ENCODE data around the gene LRRC53. TPM values are rescaled to one million over a fixed set of nuclear protein-coding genes. Genes with fewer than 3 reads are reported as not detected.

LRRC53 gene
- total RNA-seq, 2 experiments from 2014 or later = not detected

- peaks cover 2% of the 10 kb centered on the region for H3K27me3 Mint-ChIP-seq
- DNase-seq = no peak
- no peaks in the 10 kb centered on the region for H3K4me1 Mint-ChIP-seq
- CTCF ChIA-PET = no interaction called here
- no peaks in the 10 kb centered on the region for H3K9me3 Mint-ChIP-seq (ENCODE audit: low read depth)
- H3K27ac Mint-ChIP-seq = no peak overlapping the region
- no peaks in the 10 kb centered on the region for H3K36me3 Mint-ChIP-seq
- no peak for ATAC-seq
- no peak overlapping the region for H3K4me3 Mint-ChIP-seq
These were observed 4.0 kb downstream of the LRRC53 start for GRCh38 chr1:74508449-74508848.

GRCh38 chr1:74505928-74506710 is 6.3 kb downstream of the LRRC53 start:
- Mint-ChIP-seq H3K27me3 (no peaks in the 10 kb centered on the region), H3K9me3 (ENCODE audit: low read depth) (no peaks in the 10 kb centered on the region), H3K4me1 (no peaks in the 10 kb centered on the region), H3K4me3 (no peak overlapping the region), H3K36me3 (no peaks in the 10 kb centered on the region), H3K27ac (no peak overlapping the region)
- no peak for DNase-seq
- CTCF ChIA-PET = no interaction called here
- ATAC-seq = no peak

GRCh38 chr1:74504933-74505512 is 7.4 kb downstream of the LRRC53 start:
- Mint-ChIP-seq H3K4me3 (no peak overlapping the region), H3K9me3 (ENCODE audit: low read depth) (no peaks in the 10 kb centered on the region), H3K27me3 (no peaks in the 10 kb centered on the region), H3K4me1 (no peaks in the 10 kb centered on the region), H3K27ac (no peak overlapping the region), H3K36me3 (no peaks in the 10 kb centered on the region)
- no peak for DNase-seq
- CTCF ChIA-PET = no interaction called here
- no peak for ATAC-seq

GRCh38 chr1:74504125-74504932 is 8.1 kb downstream of the LRRC53 start:
- ATAC-seq = peak; percentile 73
- CTCF ChIA-PET = interaction anchor here (0.6 to 1.1 kb wide), 4 partner anchors 17 to 248 kb away, joined by 3 to 7 read pairs (median 3); no protein-coding TSS in a partner anchor
- Mint-ChIP-seq H3K4me3 (no peak overlapping the region), H3K36me3 (no peaks in the 10 kb centered on the region), H3K9me3 (ENCODE audit: low read depth) (no peaks in the 10 kb centered on the region), H3K27me3 (no peaks in the 10 kb centered on the region), H3K4me1 (no peaks in the 10 kb centered on the region), H3K27ac (no peak overlapping the region)
- DNase-seq = peak; percentile 63

GRCh38 chr1:74502858-74503257 is 9.6 kb downstream of the LRRC53 start:
- Mint-ChIP-seq H3K27me3 (no peaks in the 10 kb centered on the region), H3K27ac (no peak overlapping the region), H3K36me3 (no peaks in the 10 kb centered on the region), H3K9me3 (ENCODE audit: low read depth) (no peaks in the 10 kb centered on the region), H3K4me3 (no peak overlapping the region), H3K4me1 (no peaks in the 10 kb centered on the region)
- ATAC-seq = no peak
- CTCF ChIA-PET = interaction anchor here (0.9 to 1.1 kb wide), 2 partner anchors 11 to 230 kb away, joined by 3 to 5 read pairs; partner anchors contain the start of genes CRYZ and TYW3
- DNase-seq = no peak

GRCh38 chr1:74502432-74502831 is 10.0 kb downstream of the LRRC53 start:
- DNase-seq (no peak), ATAC-seq (no peak)
- Mint-ChIP-seq H3K9me3 (ENCODE audit: low read depth) (no peaks in the 10 kb centered on the region), H3K4me1 (no peaks in the 10 kb centered on the region), H3K27ac (no peak overlapping the region), H3K4me3 (no peak overlapping the region), H3K36me3 (no peaks in the 10 kb centered on the region), H3K27me3 (no peaks in the 10 kb centered on the region)
- CTCF ChIA-PET = interaction anchor here (1.1 kb wide), 1 partner anchor 231 kb away, joined by 3 read pairs; the partner anchor contains the start of genes CRYZ and TYW3

- Mint-ChIP-seq H3K27ac (no peak overlapping the region), H3K4me3 (no peak overlapping the region), H3K4me1 (no peaks in the 10 kb centered on the region), H3K9me3 (ENCODE audit: low read depth) (no peaks in the 10 kb centered on the region), H3K27me3 (no peaks in the 10 kb centered on the region), H3K36me3 (no peaks in the 10 kb centered on the region)
- no peak for DNase-seq
- CTCF ChIA-PET = no interaction called here
- ATAC-seq = no peak
These were observed 13.5 kb downstream of the LRRC53 start for GRCh38 chr1:74498901-74499300.

- H3K27me3 Mint-ChIP-seq = no peaks in the 10 kb centered on the region
- H3K36me3 Mint-ChIP-seq = no peaks in the 10 kb centered on the region
- no peaks in the 10 kb centered on the region for H3K9me3 Mint-ChIP-seq (ENCODE audit: low read depth)
- no peaks in the 10 kb centered on the region for H3K4me1 Mint-ChIP-seq
- CTCF ChIA-PET = no interaction called here
- DNase-seq (no peak), ATAC-seq (no peak)
- no peak overlapping the region for H3K27ac Mint-ChIP-seq
- H3K4me3 Mint-ChIP-seq = no peak overlapping the region
These were observed 15.7 kb downstream of the LRRC53 start for GRCh38 chr1:74496669-74497068.

GRCh38 chr1:74486036-74486435 is 26.4 kb downstream of the LRRC53 start:
- CTCF ChIA-PET = no interaction called here

GRCh38 chr1:74485622-74486021 is 26.8 kb downstream of the LRRC53 start:
- H3K4me1 Mint-ChIP-seq = no peaks in the 10 kb centered on the region
- H3K27me3 Mint-ChIP-seq = no peaks in the 10 kb centered on the region
- no peak for ATAC-seq

More at GRCh38 chr1:74486036-74486435, 26.4 kb downstream of the LRRC53 start:
- Mint-ChIP-seq H3K36me3 (no peaks in the 10 kb centered on the region), H3K27ac (no peak overlapping the region), H3K4me1 (no peaks in the 10 kb centered on the region), H3K4me3 (no peak overlapping the region), H3K9me3 (ENCODE audit: low read depth) (no peaks in the 10 kb centered on the region), H3K27me3 (no peaks in the 10 kb centered on the region)
- ATAC-seq (no peak), DNase-seq (no peak)

GRCh38 chr1:74481607-74482006 is 30.8 kb downstream of the LRRC53 start:
- DNase-seq (no peak), ATAC-seq (no peak)
- no peaks in the 10 kb centered on the region for H3K36me3 Mint-ChIP-seq
- no peak overlapping the region for H3K27ac Mint-ChIP-seq
- no peaks in the 10 kb centered on the region for H3K27me3 Mint-ChIP-seq
- no peaks in the 10 kb centered on the region for H3K4me1 Mint-ChIP-seq
- CTCF ChIA-PET = no interaction called here
- H3K4me3 Mint-ChIP-seq = no peak overlapping the region
- H3K9me3 Mint-ChIP-seq (ENCODE audit: low read depth) = no peaks in the 10 kb centered on the region

More at GRCh38 chr1:74485622-74486021, 26.8 kb downstream of the LRRC53 start:
- H3K27ac Mint-ChIP-seq = no peak overlapping the region
- no peak overlapping the region for H3K4me3 Mint-ChIP-seq
- H3K36me3 Mint-ChIP-seq = no peaks in the 10 kb centered on the region
- DNase-seq = no peak
- CTCF ChIA-PET = no interaction called here
- no peaks in the 10 kb centered on the region for H3K9me3 Mint-ChIP-seq (ENCODE audit: low read depth)

GRCh38 chr1:74480068-74480467 is 32.3 kb downstream of the LRRC53 start:
- H3K4me3 Mint-ChIP-seq = no peak overlapping the region
- no peaks in the 10 kb centered on the region for H3K36me3 Mint-ChIP-seq
- DNase-seq (no peak), ATAC-seq (no peak)
- H3K27ac Mint-ChIP-seq = no peak overlapping the region
- CTCF ChIA-PET = no interaction called here
- H3K4me1 Mint-ChIP-seq = no peaks in the 10 kb centered on the region
- H3K27me3 Mint-ChIP-seq = no peaks in the 10 kb centered on the region
- no peaks in the 10 kb centered on the region for H3K9me3 Mint-ChIP-seq (ENCODE audit: low read depth)

GRCh38 chr1:74478979-74479378 is 33.4 kb downstream of the LRRC53 start:
- no peak overlapping the region for H3K4me3 Mint-ChIP-seq
- no peak overlapping the region for H3K27ac Mint-ChIP-seq
- H3K27me3 Mint-ChIP-seq = no peaks in the 10 kb centered on the region
- CTCF ChIA-PET = no interaction called here
- H3K9me3 Mint-ChIP-seq (ENCODE audit: low read depth) = no peaks in the 10 kb centered on the region
- no peaks in the 10 kb centered on the region for H3K36me3 Mint-ChIP-seq
- no peaks in the 10 kb centered on the region for H3K4me1 Mint-ChIP-seq
- ATAC-seq (no peak), DNase-seq (no peak)
